ENCODE measurements around the gene PGBD2. TPM values are rescaled to one million over a fixed set of nuclear protein-coding genes. Genes with fewer than 3 reads are reported as not detected.

The PGBD2 gene
- total and polyA plus RNA-seq, 9 of the 15 experiments (the other 6 are each of a cell fraction or from before 2014, with no cell fraction given), result 11.9 to 21.8 (median 14.7) TPM

- TF ChIP-seq ZBTB40 (IDR thresholded peaks at IDR 0.05) (no peak), ZBTB40 (CRISPR knock-in tag; IDR thresholded peaks at IDR 0.05) (no peak), ETV6 (IDR thresholded peaks at IDR 0.05; ENCODE audit: borderline replicate concordance in 1 of 2, low read depth in 2 of 2, low read length in 1 of 2) (no peak), ETV6 (CRISPR knock-in tag; IDR thresholded peaks at IDR 0.05; ENCODE audit: borderline replicate concordance) (no peak), NEUROD1 (IDR thresholded peaks at IDR 0.05; ENCODE audit: borderline replicate concordance, low read depth, low read length, partially characterized antibody) (no peak), ZNF561 (CRISPR knock-in tag; conservative IDR thresholded peaks at IDR 0.05) (no peak), JUNB (CRISPR knock-in tag; conservative IDR thresholded peaks at IDR 0.05) (no peak), GTF2A2 (tag; IDR thresholded peaks at IDR 0.05) (no peak), NFIC (IDR thresholded peaks at IDR 0.05) (no peak), MEF2A (IDR thresholded peaks at IDR 0.05; ENCODE audit: control insufficient read depth, low read depth, low read length) (0 out of 2 replicates have a peak, but pooled peaks have one; percentile 33), CBX1 (IDR thresholded peaks at IDR 0.05; ENCODE audit: low read depth) (no peak), SETDB1 (IDR thresholded peaks at IDR 0.05; ENCODE audit: low read length) (no peak), ZNF12 (CRISPR knock-in tag; IDR thresholded peaks at IDR 0.05) (no peak), L3MBTL2 (IDR thresholded peaks at IDR 0.05) (peak; percentile 71), GATAD2A (IDR thresholded peaks at IDR 0.05) (peak; percentile 65; the same call in 1 of the 2 replicates), ZNF354B (CRISPR knock-in tag; IDR thresholded peaks at IDR 0.05) (no peak), HDAC3 (IDR thresholded peaks at IDR 0.05; ENCODE audit: borderline replicate concordance, partially characterized antibody) (no peak), TGIF2 (CRISPR knock-in tag; IDR thresholded peaks at IDR 0.05) (no peak), KLF13 (tag; IDR thresholded peaks at IDR 0.05; ENCODE audit: borderline replicate concordance, low read depth) (peak; percentile 75), ZZZ3 (IDR thresholded peaks at IDR 0.05) (no peak), TEAD2 (tag; IDR thresholded peaks at IDR 0.05) (no peak), PHF8 (IDR thresholded peaks at IDR 0.05; ENCODE audit: borderline replicate concordance, low read length) (no peak), CBFB (CRISPR knock-in tag; IDR thresholded peaks at IDR 0.05) (peak; percentile 82; the same call in 1 of the 2 replicates)
These were observed 33.2 kb upstream of the PGBD2 start (continued) for GRCh38 chr1:248872752-248873408.
